Endothelial cell of umbilical vein (primary cell): ENCODE results near the gene TAF11L13. TPM values are rescaled to one million over a fixed set of nuclear protein-coding genes. Genes with fewer than 3 reads are reported as not detected.

ENCODE experiments used
- BruUV-seq: library from RNA; stranded (reverse); fragments of 400-500 nt; replicated peaks from 2 replicates; lab custom pipeline; 2021; lab: Mats Ljungman, UMichigan
- CTCF ChIA-PET: fragments of 300-600, 350-600 bp; sonication (Branson Sonifier 250); formaldehyde crosslinking; loops from one replicate; lab custom pipeline; 2021; ENCODE audit warnings: antibody characterized with exemption, inconsistent platforms; lab: Charles Lee
- POLR2A ChIA-PET: fragments of 300-600, 350-600 bp; sonication (Branson Sonifier 250); formaldehyde crosslinking; loops from one replicate; lab custom pipeline; 2021; ENCODE audit warnings: antibody characterized with exemption, inconsistent platforms; lab: Charles Lee
- DNase-seq: peaks from one replicate; pipeline ENCODE4 v3.0.0-alpha.2; 2011; ENCODE audit warnings: low read depth, low spot score
- FAIRE-seq: peaks from 2 replicates; lab custom pipeline; 2011; peaks lifted over from hg19 to GRCh38; lab: Jason Lieb, UNC
- H2AFZ ChIP-seq: 2 replicates; pipeline ENCODE4 v1.6.0; 2012; ENCODE audit warnings: low read depth, low read length, control low read depth, inconsistent platforms
- H3K27ac ChIP-seq: 2 replicates; pipeline ENCODE4 v1.5.1; 2011; ENCODE audit warnings: low read depth, mild to moderate bottlenecking, control low read depth, low read length, moderate library complexity; ENCODE audit not compliant: insufficient read depth
- H3K27me3 ChIP-seq, 2 experiments: 2 replicates each; pipeline versions ENCODE4 v1.6.0 to v1.6.1; 2011; ENCODE audit warnings: low read length in 2 of 2, mixed read lengths in 1 of 2; ENCODE audit not compliant: control insufficient read depth in 2 of 2, insufficient read depth in 2 of 2
- H3K36me3 ChIP-seq, 2 experiments: 2 replicates in 1 of 2; 3 replicates in 1 of 2; pipeline ENCODE4 v1.5.1; 2011; ENCODE audit warnings: low read length in 2 of 2, mild to moderate bottlenecking in 1 of 2, moderate library complexity in 1 of 2; ENCODE audit not compliant: control insufficient read depth in 2 of 2, insufficient read depth in 2 of 2; ENCODE audit errors: extremely low read depth in 1 of 2
- H3K4me1 ChIP-seq: 3 replicates; pipeline ENCODE4 v1.5.1; 2011; ENCODE audit warnings: mild to moderate bottlenecking, low read length; ENCODE audit not compliant: control insufficient read depth, insufficient read depth; ENCODE audit errors: extremely low read depth
- H3K4me2 ChIP-seq: 2 replicates; pipeline ENCODE4 v1.6.1; 2011; ENCODE audit warnings: low read length, control low read depth, mixed read lengths; ENCODE audit not compliant: insufficient read depth
- H3K4me3 ChIP-seq, 3 experiments: fragments of 200-600 bp in 1 of 3; sonication (generic), shearing (Covaris generic) in 1 of 3; replicated peaks in 1 of 3; 2 replicates each; pipeline ENCODE4 v1.5.1; 2011 to 2016; ENCODE audit warnings: control low read depth in 3 of 3, low read length in 3 of 3, mild to moderate bottlenecking in 2 of 3, inconsistent platforms in 1 of 3, low read depth in 1 of 3, moderate library complexity in 1 of 3; ENCODE audit not compliant: insufficient read depth in 1 of 3
- H3K79me2 ChIP-seq: 2 replicates; pipeline ENCODE4 v1.6.0; 2012; ENCODE audit warnings: low read length, inconsistent platforms; ENCODE audit not compliant: control insufficient read depth, insufficient read depth
- H3K9ac ChIP-seq: replicated peaks from 2 replicates; pipeline ENCODE3; 2011; ENCODE audit warnings: low read length, control low read depth; ENCODE audit not compliant: insufficient read depth; ENCODE audit errors: extremely low read depth
- H3K9me1 ChIP-seq: replicated peaks from 3 replicates; pipeline ENCODE4 v1.6.0; 2011; ENCODE audit warnings: mild to moderate bottlenecking, low read length; ENCODE audit not compliant: control insufficient read depth, insufficient read depth; ENCODE audit errors: extremely low read depth
- H3K9me3 ChIP-seq: replicated peaks from 2 replicates; pipeline ENCODE4 v1.5.1; 2012; ENCODE audit warnings: low read length, inconsistent platforms; ENCODE audit not compliant: control insufficient read depth, insufficient read depth
- H4K20me1 ChIP-seq: replicated peaks from 2 replicates; pipeline ENCODE3; 2011; ENCODE audit warnings: mild to moderate bottlenecking, low read length; ENCODE audit not compliant: control insufficient read depth, insufficient read depth; ENCODE audit errors: extremely low read depth
- EZH2 ChIP-seq: IDR thresholded peaks from 2 replicates; pipeline ENCODE4 v1.6.1; 2012; ENCODE audit warnings: borderline replicate concordance, low read depth, mild to moderate bottlenecking, moderate library complexity, low read length, inconsistent platforms; ENCODE audit not compliant: severe bottlenecking
- FOS ChIP-seq: IDR thresholded peaks from 2 replicates; pipeline ENCODE4 v1.6.1; 2011; ENCODE audit warnings: mild to moderate bottlenecking, low read length, moderate library complexity, borderline replicate concordance; ENCODE audit not compliant: insufficient read depth
- GATA2 ChIP-seq: IDR thresholded peaks from 2 replicates; pipeline ENCODE4 v1.7.0; 2011; ENCODE audit warnings: low read depth, mild to moderate bottlenecking, moderate library complexity, mixed read lengths, low read length; ENCODE audit not compliant: insufficient read length, insufficient read depth
- JUN ChIP-seq: IDR thresholded peaks from 2 replicates; pipeline ENCODE4 v1.6.1; 2011; ENCODE audit warnings: borderline replicate concordance, low read depth; ENCODE audit not compliant: insufficient read length, insufficient read depth
- MYC ChIP-seq: IDR thresholded peaks from one replicate; pipeline ENCODE4 v1.6.1; 2011; ENCODE audit warnings: mild to moderate bottlenecking, low read depth, low read length
- POLR2A ChIP-seq: IDR thresholded peaks from 2 replicates; pipeline ENCODE4 v1.6.1; 2012; ENCODE audit warnings: low read depth, mild to moderate bottlenecking, control low read depth, low read length
- POLR2AphosphoS5 ChIP-seq: IDR thresholded peaks from 2 replicates; pipeline ENCODE4 v1.6.1; 2012; ENCODE audit warnings: low read depth, mild to moderate bottlenecking, control low read depth, low read length, moderate library complexity; ENCODE audit not compliant: insufficient read depth
- dilution Hi-C: fragments of 300-500 bp; cut with MboI; formaldehyde crosslinking; loops from one replicate; pipeline ENCODE4 v1.15.0; 2019; ENCODE audit warnings: low sequenced_read_pairs; ENCODE audit not compliant: extremely low pct_ligation_motif_present
- intact Hi-C: fragments of 100-400 bp; cut with micrococcal nuclease; formaldehyde crosslinking; loops from one replicate; pipeline ENCODE4 v1.10.0; 2022
- polyA plus RNA-seq, 4 experiments: library from polyadenylated mRNA; depleted of rRNA in 3 of 4; stranded (reverse) in 3 of 4; unstranded in 1 of 4; fragments of >200 nt; gene quantifications; 2 replicates each; pipeline versions ENCODE4 v1.2.1 to v1.2.3, GENCODE V29; 2011 to 2012; ENCODE audit warnings: missing spikeins in 1 of 4
- total RNA-seq: library from RNA; stranded (reverse); gene quantifications from 2 replicates; pipeline ENCODE4 v1.2.3, GENCODE V29; 2021
- TF ChIP-seq, protein P1 (sequence below): IDR thresholded peaks from 2 replicates; pipeline ENCODE4 v1.6.1; 2011; ENCODE audit not compliant: insufficient read depth, insufficient read length
- TF ChIP-seq, protein P2 (sequence below), 2 donors: IDR thresholded peaks; 1 replicate in 1 of 2; 2 replicates in 1 of 2; pipeline ENCODE4 v1.5.1; 2011; ENCODE audit warnings: low read length in 2 of 2, mild to moderate bottlenecking in 2 of 2, moderate library complexity in 2 of 2, control low read depth in 1 of 2, inconsistent platforms in 1 of 2, low read depth in 1 of 2; ENCODE audit not compliant: insufficient read depth in 1 of 2; ENCODE audit errors: extremely low read depth in 1 of 2

Gene TAF11L13
- total and polyA plus RNA-seq, 2 donors (not counting 3 experiments of a cell fraction or from before 2014, with no cell fraction given): not detected

DNA sequence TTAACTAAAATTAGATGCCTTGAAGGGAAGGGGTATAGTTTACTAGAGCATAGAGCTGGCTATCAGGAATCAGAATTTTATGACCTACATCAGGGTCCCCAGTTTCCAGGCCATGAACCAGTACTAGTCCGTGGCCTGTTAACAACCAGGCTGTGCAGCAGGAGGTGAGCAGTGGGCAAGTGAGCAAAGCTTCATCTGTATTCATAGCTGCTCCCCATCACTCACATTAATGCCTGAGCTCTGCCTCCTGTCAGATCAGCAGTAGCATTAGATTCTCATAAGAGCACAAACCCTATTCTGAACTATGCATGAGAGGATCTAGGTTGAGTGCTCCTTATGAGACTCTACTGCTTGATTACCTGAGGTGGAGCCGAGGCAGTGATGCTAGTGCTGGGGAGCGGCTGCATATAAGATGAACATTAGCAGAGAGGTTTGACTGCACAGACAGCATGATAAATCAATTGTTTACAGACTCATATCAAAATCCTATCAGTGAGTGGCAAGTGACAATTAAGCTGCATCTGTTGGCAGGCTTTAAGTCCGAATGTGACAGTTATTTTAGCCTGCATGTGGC, 47.0 kb downstream of the TAF11L13 start:
- Histone ChIP-seq H3K4me3 (no peak overlapping the region), H2AFZ (no peak overlapping the region), H3K9ac (no peak overlapping the region), H3K4me2 (no peak overlapping the region), H3K36me3 (no peaks in the 10 kb centered on the region), H3K79me2 (no peaks in the 10 kb centered on the region), H3K27me3 (no peaks in the 10 kb centered on the region), H4K20me1 (no peaks in the 10 kb centered on the region), H3K27ac (no peak overlapping the region), H3K9me3 (no peaks in the 10 kb centered on the region), H3K4me1 (no peaks in the 10 kb centered on the region), H3K9me1 (no peaks in the 10 kb centered on the region)
- TF ChIP-seq, protein P1, sequence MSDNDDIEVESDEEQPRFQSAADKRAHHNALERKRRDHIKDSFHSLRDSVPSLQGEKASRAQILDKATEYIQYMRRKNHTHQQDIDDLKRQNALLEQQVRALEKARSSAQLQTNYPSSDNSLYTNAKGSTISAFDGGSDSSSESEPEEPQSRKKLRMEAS: no peak
- TF ChIP-seq JUN (no peak), EZH2 (no peak), POLR2AphosphoS5 (no peak), FOS (no peak), POLR2A (no peak), GATA2 (no peak), MYC (no peak)
- TF ChIP-seq, protein P2, sequence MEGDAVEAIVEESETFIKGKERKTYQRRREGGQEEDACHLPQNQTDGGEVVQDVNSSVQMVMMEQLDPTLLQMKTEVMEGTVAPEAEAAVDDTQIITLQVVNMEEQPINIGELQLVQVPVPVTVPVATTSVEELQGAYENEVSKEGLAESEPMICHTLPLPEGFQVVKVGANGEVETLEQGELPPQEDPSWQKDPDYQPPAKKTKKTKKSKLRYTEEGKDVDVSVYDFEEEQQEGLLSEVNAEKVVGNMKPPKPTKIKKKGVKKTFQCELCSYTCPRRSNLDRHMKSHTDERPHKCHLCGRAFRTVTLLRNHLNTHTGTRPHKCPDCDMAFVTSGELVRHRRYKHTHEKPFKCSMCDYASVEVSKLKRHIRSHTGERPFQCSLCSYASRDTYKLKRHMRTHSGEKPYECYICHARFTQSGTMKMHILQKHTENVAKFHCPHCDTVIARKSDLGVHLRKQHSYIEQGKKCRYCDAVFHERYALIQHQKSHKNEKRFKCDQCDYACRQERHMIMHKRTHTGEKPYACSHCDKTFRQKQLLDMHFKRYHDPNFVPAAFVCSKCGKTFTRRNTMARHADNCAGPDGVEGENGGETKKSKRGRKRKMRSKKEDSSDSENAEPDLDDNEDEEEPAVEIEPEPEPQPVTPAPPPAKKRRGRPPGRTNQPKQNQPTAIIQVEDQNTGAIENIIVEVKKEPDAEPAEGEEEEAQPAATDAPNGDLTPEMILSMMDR (IDR thresholded peaks at IDR 0.05; ENCODE audit: extremely low read depth in 1 of 2, insufficient read depth in 1 of 2, low read depth in 1 of 2, low read length in 2 of 2): no peak
- intact Hi-C loops: no loop called here
- ChIA-PET CTCF (no interaction called here), POLR2A (no interaction called here)
- no peak for DNase-seq
- no peak for FAIRE-seq
- BruUV-seq: no TSS peak
- dilution Hi-C loops: no loop called here
